Erythroblast (primary cell): ENCODE results near the gene C11orf97.
A peak's percentile ranks its signal among the peaks of the same experiment; 100 is the strongest.

ENCODE experiments used
- DNase-seq, 2 experiments: peaks; one replicate each; lab custom pipeline; 2025; lab: John Stamatoyannopoulos, UW
- GATA1 ChIP-seq: IDR thresholded peaks from 2 replicates; pipeline ENCODE4 v1.6.1; 2011; ENCODE audit warnings: low read depth, mild to moderate bottlenecking, control low read depth, low read length, moderate library complexity
- POLR2A ChIP-seq: IDR thresholded peaks from 2 replicates; pipeline ENCODE4 v1.6.1; 2011; ENCODE audit warnings: mild to moderate bottlenecking, low read length

The C11orf97 gene

GRCh38 chr11:94513091-94513490, 830 bp downstream of the C11orf97 start:
- DNase-seq: no peak
- TF ChIP-seq POLR2A: no peak
- no peak for TF ChIP-seq GATA1

- no peak for DNase-seq
- no peak for TF ChIP-seq GATA1
- no peak for TF ChIP-seq POLR2A
Observed at GRCh38 chr11:94515398-94515797, 3.1 kb downstream of the C11orf97 start.

- no peak for DNase-seq
- TF ChIP-seq GATA1 (no peak), POLR2A (no peak)
Observed at GRCh38 chr11:94516725-94517124, 4.5 kb downstream of the C11orf97 start.

GRCh38 chr11:94518300-94518699, 6.0 kb downstream of the C11orf97 start:
- DNase-seq: no peak

GRCh38 chr11:94519478-94520084, 7.3 kb downstream of the C11orf97 start:
- DNase-seq: peak; percentile 14 to 48

More at GRCh38 chr11:94518300-94518699, 6.0 kb downstream of the C11orf97 start:
- TF ChIP-seq GATA1: no peak
- TF ChIP-seq POLR2A: no peak

GRCh38 chr11:94521684-94522083, 9.4 kb downstream of the C11orf97 start:
- peak in 1 of 2 experiments; percentile 5 for DNase-seq
- no peak for TF ChIP-seq POLR2A
- no peak for TF ChIP-seq GATA1

More at GRCh38 chr11:94519478-94520084, 7.3 kb downstream of the C11orf97 start:
- TF ChIP-seq GATA1: no peak
- no peak for TF ChIP-seq POLR2A

GRCh38 chr11:94524341-94524740, 12.1 kb downstream of the C11orf97 start:
- TF ChIP-seq GATA1 (no peak), POLR2A (no peak)
- no peak for DNase-seq

- no peak for TF ChIP-seq POLR2A
- TF ChIP-seq GATA1: no peak
- no peak for DNase-seq
Observed at GRCh38 chr11:94525546-94526324, 13.5 kb downstream of the C11orf97 start.

GRCh38 chr11:94526645-94527438, 14.6 kb downstream of the C11orf97 start:
- no peak for DNase-seq
- no peak for TF ChIP-seq GATA1
- TF ChIP-seq POLR2A: no peak

GRCh38 chr11:94528551-94528950, 16.3 kb downstream of the C11orf97 start:
- no peak for DNase-seq
- no peak for TF ChIP-seq POLR2A
- TF ChIP-seq GATA1: no peak

GRCh38 chr11:94532211-94532610, 19.9 kb downstream of the C11orf97 start:
- TF ChIP-seq GATA1 (no peak), POLR2A (no peak)

GRCh38 chr11:94533206-94533605, 20.9 kb downstream of the C11orf97 start:
- DNase-seq: no peak
- TF ChIP-seq POLR2A (no peak), GATA1 (no peak)

More at GRCh38 chr11:94532211-94532610, 19.9 kb downstream of the C11orf97 start:
- no peak for DNase-seq
